AG04450 (cell line): ENCODE measurements around the gene TOMM6. TPM values are rescaled to one million over a fixed set of nuclear protein-coding genes. Genes with fewer than 3 reads are reported as not detected.

Experiments used
- CTCF ChIA-PET: fragments of 300-600, 350-600 bp; formaldehyde crosslinking; extraction: SDS; loops from one replicate; lab custom pipeline; 2022; ENCODE audit warnings: antibody characterized with exemption, inconsistent platforms; lab: Charles Lee
- POLR2A ChIA-PET: fragments of 350-600 bp; formaldehyde crosslinking; extraction: SDS; loops from one replicate; lab custom pipeline; 2021; ENCODE audit warnings: antibody characterized with exemption, inconsistent platforms; lab: Yijun Ruan, JAX
- DNase-seq: peaks from one replicate; pipeline ENCODE4 v3.0.0-alpha.2; 2011; ENCODE audit warnings: low read depth, low spot score
- H3K27ac ChIP-seq: one replicate; pipeline ENCODE4 v1.5.1; 2012; ENCODE audit warnings: low read depth, low read length, control low read depth
- H3K27me3 ChIP-seq: one replicate; pipeline ENCODE4 v1.6.0; 2012; ENCODE audit warnings: low read length; ENCODE audit not compliant: control insufficient read depth, insufficient read depth
- H3K4me3 ChIP-seq: 2 replicates; pipeline ENCODE4 v1.5.1; 2011; ENCODE audit warnings: mild to moderate bottlenecking, low read depth, low read length, control low read depth
- H3K9me3 ChIP-seq: 2 replicates; pipeline ENCODE4 v1.5.1; 2012; ENCODE audit warnings: low read length; ENCODE audit not compliant: control insufficient read depth, insufficient read depth
- polyA plus RNA-seq: library from polyadenylated mRNA; depleted of rRNA; stranded (reverse); fragments of >200 nt; gene quantifications from 2 replicates; pipeline ENCODE4 v1.2.3, GENCODE V29; 2011
- TF ChIP-seq, protein P1 (sequence below): IDR thresholded peaks from 2 replicates; pipeline ENCODE4 v1.5.1; 2011; ENCODE audit warnings: low read depth, low read length, control low read depth, inconsistent platforms

TOMM6 gene
- polyA plus RNA-seq, 1 experiment: 192 TPM

DNA sequence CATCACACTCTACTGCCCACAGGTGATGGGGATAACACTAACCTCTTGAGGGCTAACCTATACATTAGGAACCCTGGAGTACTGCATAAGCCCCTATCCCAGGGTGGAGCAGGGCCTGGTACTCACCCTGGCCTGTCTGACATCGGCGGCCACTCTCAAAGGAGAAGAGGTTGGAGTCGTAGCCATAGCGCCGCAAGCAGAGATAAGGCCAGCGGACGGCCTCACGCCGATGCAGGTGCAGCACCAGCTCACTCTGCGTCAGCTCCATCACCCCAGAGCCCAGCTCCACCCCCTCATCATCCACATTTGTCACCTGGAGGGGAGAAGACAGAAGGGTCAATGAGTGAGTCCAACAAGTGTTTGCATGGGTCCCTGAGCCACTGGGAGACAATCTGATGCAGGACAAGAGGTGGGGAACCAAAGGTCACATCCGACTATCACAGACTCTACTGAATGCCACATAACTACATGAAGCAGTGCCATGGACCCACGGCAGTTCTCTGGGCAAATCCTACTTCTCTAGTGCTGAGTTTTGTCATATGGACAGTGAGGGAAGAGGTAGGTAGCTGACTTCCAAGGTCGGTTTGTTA, 12.1 kb upstream of the TOMM6 start:
- TF ChIP-seq, protein P1, sequence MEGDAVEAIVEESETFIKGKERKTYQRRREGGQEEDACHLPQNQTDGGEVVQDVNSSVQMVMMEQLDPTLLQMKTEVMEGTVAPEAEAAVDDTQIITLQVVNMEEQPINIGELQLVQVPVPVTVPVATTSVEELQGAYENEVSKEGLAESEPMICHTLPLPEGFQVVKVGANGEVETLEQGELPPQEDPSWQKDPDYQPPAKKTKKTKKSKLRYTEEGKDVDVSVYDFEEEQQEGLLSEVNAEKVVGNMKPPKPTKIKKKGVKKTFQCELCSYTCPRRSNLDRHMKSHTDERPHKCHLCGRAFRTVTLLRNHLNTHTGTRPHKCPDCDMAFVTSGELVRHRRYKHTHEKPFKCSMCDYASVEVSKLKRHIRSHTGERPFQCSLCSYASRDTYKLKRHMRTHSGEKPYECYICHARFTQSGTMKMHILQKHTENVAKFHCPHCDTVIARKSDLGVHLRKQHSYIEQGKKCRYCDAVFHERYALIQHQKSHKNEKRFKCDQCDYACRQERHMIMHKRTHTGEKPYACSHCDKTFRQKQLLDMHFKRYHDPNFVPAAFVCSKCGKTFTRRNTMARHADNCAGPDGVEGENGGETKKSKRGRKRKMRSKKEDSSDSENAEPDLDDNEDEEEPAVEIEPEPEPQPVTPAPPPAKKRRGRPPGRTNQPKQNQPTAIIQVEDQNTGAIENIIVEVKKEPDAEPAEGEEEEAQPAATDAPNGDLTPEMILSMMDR: no peak
- ChIA-PET CTCF (interaction anchor here (0.7 to 4.6 kb wide), 12 partner anchors 9 to 408 kb away, joined by 3 to 37 read pairs (median 4); partner anchors contain the start of gene TOMM6), POLR2A (no interaction called here)
- Histone ChIP-seq H3K9me3 (no peaks in the 10 kb centered on the region; the same call in 1 of the 2 replicates), H3K27me3 (no peaks in the 10 kb centered on the region), H3K4me3 (no peak overlapping the region), H3K27ac (no peak overlapping the region)
- DNase-seq: no peak

DNA sequence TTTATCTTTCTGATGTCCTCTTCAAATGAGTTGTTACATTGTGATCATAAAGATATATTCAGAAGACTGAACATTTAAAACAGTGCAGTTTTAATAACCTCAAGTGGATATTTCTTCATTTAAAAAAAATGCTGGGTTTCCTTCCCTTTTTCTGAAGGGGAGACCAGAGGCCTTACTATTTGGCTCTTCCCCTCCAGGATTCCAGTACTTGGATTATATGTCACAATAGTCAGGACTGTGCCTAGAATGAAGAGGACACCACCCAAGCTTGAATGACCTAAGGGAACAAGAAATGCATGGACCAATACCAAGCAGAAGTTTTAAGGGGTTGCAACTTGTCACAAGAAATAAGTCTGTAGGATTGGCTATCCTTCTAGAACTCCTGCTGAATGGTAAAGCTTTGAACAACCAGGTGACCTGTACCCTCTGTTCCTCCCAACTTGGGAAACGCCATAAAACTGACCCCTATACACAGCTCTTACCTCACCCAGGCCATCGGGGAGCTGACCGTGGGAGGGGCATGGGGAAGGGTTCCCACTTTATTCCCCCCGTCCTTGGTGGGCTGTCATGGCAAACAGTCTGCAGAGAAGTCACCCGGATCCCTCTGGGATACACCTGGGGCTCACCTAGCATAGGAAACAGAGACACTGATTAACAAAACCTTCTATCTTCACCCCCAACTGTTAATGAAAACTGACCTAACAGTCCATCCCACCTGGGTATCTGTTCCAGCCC, 9.8 kb upstream of the TOMM6 start:
- Histone ChIP-seq H3K9me3 (no peaks in the 10 kb centered on the region), H3K27ac (no peak overlapping the region), H3K4me3 (no peak overlapping the region), H3K27me3 (no peaks in the 10 kb centered on the region)
- TF ChIP-seq, protein P1: no peak
- ChIA-PET CTCF (interaction anchor here (1.0 to 4.6 kb wide), 8 partner anchors 9 to 410 kb away, joined by 3 to 37 read pairs (median 10); partner anchors contain the start of gene TOMM6), POLR2A (no interaction called here)
- DNase-seq: no peak

DNA sequence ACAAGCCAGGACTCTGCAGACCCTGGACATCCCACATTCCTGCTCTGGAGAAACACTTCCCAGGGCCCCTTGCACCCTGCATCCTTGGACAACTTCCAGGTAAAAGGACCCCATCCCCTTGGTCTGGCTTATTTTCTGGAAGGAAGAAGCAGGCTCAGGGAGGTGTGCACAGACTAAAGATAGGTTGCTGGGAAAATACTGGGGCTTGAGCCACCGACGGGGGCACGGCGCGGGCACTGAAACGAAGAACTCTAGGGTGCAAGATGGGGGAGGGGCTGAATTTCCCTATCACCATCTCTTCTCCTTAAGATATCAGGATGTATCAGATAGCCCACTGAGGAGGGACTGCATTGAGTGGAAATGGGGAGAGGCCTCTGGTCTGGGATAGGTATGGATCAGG, 8.6 kb upstream of the TOMM6 start:
- Histone ChIP-seq H3K4me3 (peak overlapping the region; percentile 78), H3K27ac (no peak overlapping the region), H3K27me3 (no peaks in the 10 kb centered on the region), H3K9me3 (no peaks in the 10 kb centered on the region)
- TF ChIP-seq, protein P1: no peak
- ChIA-PET CTCF (interaction anchor here (1.0 to 4.6 kb wide), 4 partner anchors 8 to 411 kb away, joined by 3 to 37 read pairs (median 10); partner anchors contain the start of gene TOMM6), POLR2A (no interaction called here)
- DNase-seq: no peak

DNA sequence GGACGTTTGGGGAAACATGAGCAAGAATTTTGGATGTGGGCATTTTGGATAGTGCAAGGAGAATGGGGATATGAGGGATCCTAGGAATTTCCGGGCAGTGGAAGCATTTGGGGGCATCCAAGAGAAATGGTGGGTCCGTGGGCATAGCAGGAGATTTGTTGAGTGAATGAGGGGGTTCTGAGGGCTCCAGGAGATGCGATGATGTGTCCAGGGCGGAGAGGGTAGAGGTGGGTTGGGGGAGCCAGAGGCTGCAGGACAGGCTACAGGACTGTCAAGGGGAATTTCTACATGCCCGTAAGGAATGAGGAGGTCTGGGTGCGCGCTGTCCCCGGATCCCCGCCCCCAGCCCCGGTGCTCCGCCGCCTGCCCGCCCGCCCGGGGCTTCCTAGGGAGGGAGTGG, 8.2 kb upstream of the TOMM6 start:
- ChIA-PET CTCF (interaction anchor here (0.6 to 0.7 kb wide), 6 partner anchors 10 to 383 kb away, joined by 3 to 9 read pairs (median 4); partner anchors contain the start of gene TAF8), POLR2A (no interaction called here)
- H3K27ac ChIP-seq: no peak overlapping the region
- no peak for DNase-seq
- H3K9me3 ChIP-seq: no peaks in the 10 kb centered on the region
- TF ChIP-seq, protein P1: no peak
- H3K4me3 ChIP-seq: peak overlapping the region; percentile 78
- no peaks in the 10 kb centered on the region for H3K27me3 ChIP-seq
